SKM-1 (cell line): ENCODE data around the gene ANKRD40CL.
"Not testable (repeated sequence)": the region's sequence is repeated elsewhere in the genome, so short reads cannot be mapped to it uniquely, and the experiment has no call there.

Experiments
- DNase-seq: peaks from one replicate; lab custom pipeline; 2025; ENCODE audit not compliant: unreplicated experiment; lab: John Stamatoyannopoulos, UW

ANKRD40CL gene

GRCh38 chr17:50767446-50767845 is at the start of gene ANKRD40CL:
ANKRD40CL (minus strand) TSS chr17:50767518; CDS start chr17:50766913, 605 bp downstream.
- no peak for DNase-seq

GRCh38 chr17:50816271-50816670 is 49.0 kb upstream of the ANKRD40CL start:
- no peak for DNase-seq

- peak; percentile 30 for DNase-seq
Measured at GRCh38 chr17:50815400-50815799, 48.1 kb upstream of the ANKRD40CL start.

- no peak for DNase-seq
Measured at GRCh38 chr17:50813583-50813982, 46.3 kb upstream of the ANKRD40CL start.

- no peak for DNase-seq
Measured at GRCh38 chr17:50808888-50809287, 41.6 kb upstream of the ANKRD40CL start.

- DNase-seq, result no peak
Measured at GRCh38 chr17:50808413-50808812, 41.1 kb upstream of the ANKRD40CL start.

GRCh38 chr17:50807675-50808074 is 40.4 kb upstream of the ANKRD40CL start:
- no peak for DNase-seq

GRCh38 chr17:50807009-50807408 is 39.7 kb upstream of the ANKRD40CL start:
- no peak for DNase-seq

- DNase-seq, result no peak
Measured at GRCh38 chr17:50806141-50806643, 38.9 kb upstream of the ANKRD40CL start.

GRCh38 chr17:50805486-50805885 is 38.2 kb upstream of the ANKRD40CL start:
- DNase-seq, result no peak

GRCh38 chr17:50804749-50805475 is 37.6 kb upstream of the ANKRD40CL start:
- not testable (repeated sequence) for DNase-seq

GRCh38 chr17:50803676-50804075 is 36.4 kb upstream of the ANKRD40CL start:
- no peak for DNase-seq

GRCh38 chr17:50802609-50803571 is 35.6 kb upstream of the ANKRD40CL start:
- no peak for DNase-seq

GRCh38 chr17:50800196-50800700 is 32.9 kb upstream of the ANKRD40CL start:
- DNase-seq, result no peak

- no peak for DNase-seq
Measured at GRCh38 chr17:50799582-50799981, 32.3 kb upstream of the ANKRD40CL start.

- DNase-seq, result no peak
Measured at GRCh38 chr17:50798424-50799288, 31.3 kb upstream of the ANKRD40CL start.

- DNase-seq, result peak; percentile 66
Measured at GRCh38 chr17:50797135-50797810, 30.0 kb upstream of the ANKRD40CL start.

GRCh38 chr17:50794361-50794760 is 27.0 kb upstream of the ANKRD40CL start:
- DNase-seq, result no peak

GRCh38 chr17:50793007-50793406 is 25.7 kb upstream of the ANKRD40CL start:
- no peak for DNase-seq

- DNase-seq, result no peak
Measured at GRCh38 chr17:50792132-50792531, 24.8 kb upstream of the ANKRD40CL start.
